H1 (cell line): ENCODE measurements around the gene ELP5. TPM values are rescaled to one million over a fixed set of nuclear protein-coding genes. Genes with fewer than 3 reads are reported as not detected.

Experiments
- ATF3 ChIP-seq: IDR thresholded peaks from 2 replicates; pipeline ENCODE4 v1.6.1; 2011; ENCODE audit warnings: low read depth, mild to moderate bottlenecking, low read length; ENCODE audit not compliant: insufficient read depth
- CBX5 ChIP-seq: fragments of 300-800, 300-1000 bp; sonication (generic); IDR thresholded peaks from 2 replicates; pipeline ENCODE4 v1.7.1; 2016; ENCODE audit warnings: antibody characterized with exemption, low read length, low read depth
- GABPA ChIP-seq: IDR thresholded peaks from 2 replicates; pipeline ENCODE4 v1.6.1; 2011; ENCODE audit warnings: mild to moderate bottlenecking, low read length, moderate library complexity, borderline replicate concordance; ENCODE audit not compliant: insufficient read depth
- JUND ChIP-seq: IDR thresholded peaks from 2 replicates; pipeline ENCODE4 v1.6.1; 2011; ENCODE audit warnings: mild to moderate bottlenecking, improper control_type of control experiment, low read length
- POU5F1 ChIP-seq: IDR thresholded peaks from 2 replicates; pipeline ENCODE4 v1.6.1; 2011; ENCODE audit warnings: low read depth, mild to moderate bottlenecking, low read length, moderate library complexity
- SP1 ChIP-seq: IDR thresholded peaks from 2 replicates; pipeline ENCODE4 v1.6.1; 2011; ENCODE audit warnings: low read depth, low read length
- polyA plus RNA-seq, 7 experiments: library from polyadenylated mRNA; depleted of rRNA in 3 of 7; stranded (reverse) in 5 of 7; unstranded in 2 of 7; fragments of >200 nt in 5 of 7; fragments of 200-250 nt in 2 of 7; gene quantifications; 1 replicate in 5 of 7; 2 replicates in 1 of 7; 4 replicates in 1 of 7; pipeline versions ENCODE4 v1.2.1 to v1.2.3, GENCODE V29; 2011 to 2013; ENCODE audit warnings: missing spikeins in 2 of 7, mixed read lengths in 2 of 7
- total RNA-seq: library from RNA; stranded (reverse); fragmentation: NEBNext Ultra II Directional; extraction: Animal tissue kit (Norgen Biotek cat#: 25700); gene quantifications from 2 replicates; pipeline ENCODE4 v1.2.1, GENCODE V29; 2021

The ELP5 gene
- total and polyA plus RNA-seq, 2 of the 8 experiments (the other 6 are each of a cell fraction or from before 2014, with no cell fraction given) = 75.4 to 107 TPM

DNA sequence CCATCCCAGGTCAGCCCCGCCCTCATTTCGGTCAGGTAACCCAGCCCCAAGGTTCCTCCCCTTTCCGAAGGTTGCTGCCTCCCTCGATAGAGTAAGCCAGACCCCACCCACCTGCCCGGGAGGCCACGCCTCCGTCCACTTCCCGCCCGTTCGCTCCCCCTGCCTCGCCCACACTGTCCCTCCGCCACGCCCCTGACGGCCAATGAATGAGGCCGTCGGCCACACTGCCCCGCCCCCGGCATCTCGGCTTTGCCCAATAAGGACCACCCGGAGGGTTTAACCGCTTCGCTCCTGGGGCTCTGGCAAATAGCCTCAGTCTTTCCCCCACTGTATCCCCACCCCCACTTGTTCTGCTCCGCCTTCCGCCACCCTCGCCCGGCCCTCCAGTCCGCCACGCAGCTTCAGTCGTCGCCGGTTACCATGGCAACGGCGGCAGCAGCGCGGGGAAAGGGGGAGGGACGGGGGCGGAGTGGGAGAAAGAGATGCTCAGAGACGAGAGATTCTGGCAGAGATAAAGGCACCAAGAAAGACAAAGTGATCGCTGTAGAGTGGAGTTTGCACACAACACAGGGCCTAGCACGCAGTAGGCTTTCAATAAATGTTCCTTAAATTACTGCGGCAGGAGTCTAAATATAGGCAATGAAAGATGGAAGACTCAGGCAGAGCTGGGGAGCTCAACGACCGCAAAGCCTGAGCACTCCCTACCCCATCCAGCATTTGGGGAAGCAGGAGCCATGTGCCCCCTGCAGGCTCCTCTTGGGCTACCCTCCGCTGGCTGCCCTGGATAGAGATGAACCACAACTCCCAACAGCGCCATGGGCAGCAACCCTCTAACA is 37.5 kb upstream of the ELP5 start (continued):
- TF ChIP-seq JUND (no peak), GABPA (no peak), POU5F1 (no peak), SP1 (peak; percentile 83; the same call in 1 of the 2 replicates), ATF3 (0 out of 2 replicates have a peak, but pooled peaks have one; percentile 37), CBX5 (no peak)
